SU-DHL-6 (cell line): Measurements from ENCODE around the gene SEMA5A.

Experiments
- H2AFZ ChIP-seq: fragments of 200-600 bp; sonication (generic); 2 replicates; pipeline ENCODE4 v1.6.1; 2014; ENCODE audit warnings: low read depth, mild to moderate bottlenecking, moderate library complexity, mixed read lengths, antibody characterized with exemption, low read length; ENCODE audit not compliant: severe bottlenecking
- H3F3A ChIP-seq: fragments of 200-600 bp; shearing (Covaris generic); 2 replicates; pipeline ENCODE4 v1.6.0; 2016; ENCODE audit warnings: antibody characterized with exemption, mild to moderate bottlenecking; ENCODE audit not compliant: insufficient read depth
- H3K27ac ChIP-seq: fragments of 200-600 bp; sonication (generic); 2 replicates; pipeline ENCODE4 v1.5.1; 2016; ENCODE audit warnings: low read depth, mild to moderate bottlenecking, low read length, moderate library complexity, mixed read lengths
- H3K27me3 ChIP-seq: fragments of 200-600 bp; sonication (generic), shearing (Covaris generic); 2 replicates; pipeline ENCODE4 v1.6.0; 2014; ENCODE audit warnings: mild to moderate bottlenecking, low read length
- H3K36me3 ChIP-seq: fragments of 200-600 bp; sonication (generic); 2 replicates; pipeline ENCODE4 v1.6.1; 2014; ENCODE audit warnings: mild to moderate bottlenecking, low read length, mixed read lengths
- H3K4me2 ChIP-seq: fragments of 300-600, 200-600 bp; shearing (Covaris generic), sonication (generic); 2 replicates; pipeline ENCODE4 v1.6.0; 2014; ENCODE audit warnings: low read length, low read depth, mild to moderate bottlenecking; ENCODE audit not compliant: poor library complexity, severe bottlenecking
- H3K4me3 ChIP-seq: fragments of 200-600 bp; sonication (generic); 2 replicates; pipeline ENCODE4 v1.5.1; 2014; ENCODE audit warnings: antibody characterized with exemption, low read length, mild to moderate bottlenecking, mixed read lengths; ENCODE audit not compliant: insufficient read depth, poor library complexity, severe bottlenecking
- H3K79me2 ChIP-seq: fragments of 200-600 bp; sonication (generic); 2 replicates; pipeline ENCODE4 v1.6.1; 2014; ENCODE audit warnings: mild to moderate bottlenecking, low read length, moderate library complexity; ENCODE audit not compliant: insufficient read depth
- H3K9ac ChIP-seq: fragments of 200-600 bp; sonication (generic); 2 replicates; pipeline ENCODE4 v1.7.0; 2014; ENCODE audit warnings: mild to moderate bottlenecking, low read length
- H3K9me2 ChIP-seq: fragments of 200-600 bp; sonication (generic); replicated peaks from 2 replicates; pipeline ENCODE4 v1.6.1; 2014; ENCODE audit warnings: low read length; ENCODE audit not compliant: insufficient read depth
- H3K9me3 ChIP-seq: fragments of 200-600 bp; sonication (generic); 2 replicates; pipeline ENCODE4 v1.6.1; 2014; ENCODE audit warnings: low read length, mixed read lengths; ENCODE audit not compliant: insufficient read depth
- H4K20me1 ChIP-seq: fragments of 200-600 bp; sonication (generic); 2 replicates; pipeline ENCODE4 v1.6.1; 2014; ENCODE audit warnings: low read depth, mild to moderate bottlenecking, antibody characterized with exemption, low read length, moderate library complexity, mixed read lengths
- EZH2phosphoT487 ChIP-seq: fragments of 200-600 bp; sonication (generic), shearing (Covaris generic); conservative IDR thresholded peaks from 2 replicates; pipeline ENCODE4 v1.6.1; 2018; ENCODE audit warnings: mild to moderate bottlenecking, antibody characterized with exemption, low read length, moderate library complexity, mixed read lengths
- TF ChIP-seq, protein P1 (sequence below): fragments of 200-600 bp; sonication (generic); IDR thresholded peaks from one replicate; pipeline ENCODE4 v1.5.1; 2017; ENCODE audit warnings: antibody characterized with exemption, mild to moderate bottlenecking, low read length, moderate library complexity; ENCODE audit not compliant: insufficient read depth, poor library complexity, severe bottlenecking

Gene SEMA5A

DNA sequence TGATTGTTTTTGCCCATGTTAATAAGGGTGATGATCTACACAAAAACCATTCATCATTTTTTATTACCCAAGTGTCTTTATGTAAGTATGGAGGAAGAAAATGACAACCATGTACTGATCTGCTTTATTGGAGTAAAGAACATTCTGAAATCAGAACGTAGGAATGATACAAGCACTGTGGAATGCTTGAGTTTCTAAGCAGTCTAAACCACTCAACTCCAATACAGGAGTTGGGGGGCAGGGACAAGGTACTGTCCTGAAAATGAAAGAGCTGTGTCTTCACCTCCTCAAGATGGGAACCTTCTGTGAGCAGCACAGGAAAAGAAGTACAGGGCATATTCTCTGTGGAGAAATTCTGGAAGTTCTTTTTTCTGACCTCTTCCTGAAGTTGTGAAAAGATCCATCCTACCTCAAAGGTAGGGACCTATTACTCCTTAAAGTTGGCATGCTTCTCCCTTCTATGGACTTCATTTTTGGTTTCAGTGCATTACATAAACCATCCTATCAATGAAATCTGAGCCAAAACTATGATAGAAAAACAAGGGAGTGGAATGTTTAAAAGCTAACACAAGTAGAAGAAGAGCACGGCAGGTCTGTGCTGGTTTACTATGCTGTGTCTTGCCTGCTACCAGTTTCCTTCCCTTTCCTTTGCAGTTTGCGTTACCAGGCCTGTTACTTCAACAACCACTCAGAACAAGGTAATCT is 202.6 kb downstream of the SEMA5A start:
- H3K4me2 ChIP-seq: no peak overlapping the region
- no peak for TF ChIP-seq EZH2phosphoT487
- TF ChIP-seq, protein P1, sequence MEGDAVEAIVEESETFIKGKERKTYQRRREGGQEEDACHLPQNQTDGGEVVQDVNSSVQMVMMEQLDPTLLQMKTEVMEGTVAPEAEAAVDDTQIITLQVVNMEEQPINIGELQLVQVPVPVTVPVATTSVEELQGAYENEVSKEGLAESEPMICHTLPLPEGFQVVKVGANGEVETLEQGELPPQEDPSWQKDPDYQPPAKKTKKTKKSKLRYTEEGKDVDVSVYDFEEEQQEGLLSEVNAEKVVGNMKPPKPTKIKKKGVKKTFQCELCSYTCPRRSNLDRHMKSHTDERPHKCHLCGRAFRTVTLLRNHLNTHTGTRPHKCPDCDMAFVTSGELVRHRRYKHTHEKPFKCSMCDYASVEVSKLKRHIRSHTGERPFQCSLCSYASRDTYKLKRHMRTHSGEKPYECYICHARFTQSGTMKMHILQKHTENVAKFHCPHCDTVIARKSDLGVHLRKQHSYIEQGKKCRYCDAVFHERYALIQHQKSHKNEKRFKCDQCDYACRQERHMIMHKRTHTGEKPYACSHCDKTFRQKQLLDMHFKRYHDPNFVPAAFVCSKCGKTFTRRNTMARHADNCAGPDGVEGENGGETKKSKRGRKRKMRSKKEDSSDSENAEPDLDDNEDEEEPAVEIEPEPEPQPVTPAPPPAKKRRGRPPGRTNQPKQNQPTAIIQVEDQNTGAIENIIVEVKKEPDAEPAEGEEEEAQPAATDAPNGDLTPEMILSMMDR: no peak
- no peaks in the 10 kb centered on the region for H3K36me3 ChIP-seq
- H3F3A ChIP-seq: no peaks in the 10 kb centered on the region
- no peaks in the 10 kb centered on the region for H3K9me2 ChIP-seq
- no peaks in the 10 kb centered on the region for H4K20me1 ChIP-seq
- no peaks in the 10 kb centered on the region for H3K9me3 ChIP-seq
- H2AFZ ChIP-seq: no peak overlapping the region
- no peak overlapping the region for H3K9ac ChIP-seq
- H3K27ac ChIP-seq: no peak overlapping the region
- no peaks in the 10 kb centered on the region for H3K27me3 ChIP-seq
- no peaks in the 10 kb centered on the region for H3K79me2 ChIP-seq
- no peak overlapping the region for H3K4me3 ChIP-seq

DNA sequence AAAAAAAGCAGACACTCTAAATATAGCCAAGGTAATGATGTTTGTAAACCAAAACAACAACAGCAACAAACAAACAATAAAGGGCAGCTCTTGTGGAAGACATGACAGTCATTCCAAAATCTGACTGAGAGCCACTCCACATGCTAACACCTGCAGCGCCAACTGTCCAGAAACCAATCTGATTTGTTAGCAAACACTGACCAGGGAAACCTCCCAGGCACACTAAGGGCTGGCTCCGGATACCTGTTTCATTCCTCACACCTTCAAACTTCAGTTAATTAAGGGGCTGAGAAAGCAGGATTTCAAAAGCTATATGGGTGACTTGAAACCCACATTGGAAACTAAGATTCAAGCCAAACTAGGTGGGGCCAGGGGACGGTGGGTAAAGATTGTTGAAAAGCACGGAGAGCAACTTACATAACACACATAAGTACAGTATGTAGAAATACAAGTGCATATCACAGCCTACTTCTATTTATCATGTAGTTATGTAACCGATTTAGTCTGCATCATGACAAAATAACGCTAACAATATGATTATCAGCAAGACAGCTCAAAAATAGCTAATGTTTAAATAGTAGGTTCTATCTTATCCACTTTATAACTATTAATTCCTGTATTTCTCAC is 203.6 kb downstream of the SEMA5A start:
- Histone ChIP-seq H3F3A (no peaks in the 10 kb centered on the region), H3K4me2 (no peak overlapping the region), H3K27me3 (no peaks in the 10 kb centered on the region), H3K79me2 (no peaks in the 10 kb centered on the region), H3K4me3 (no peak overlapping the region), H4K20me1 (no peaks in the 10 kb centered on the region), H3K27ac (no peak overlapping the region), H3K36me3 (no peaks in the 10 kb centered on the region), H3K9me3 (no peaks in the 10 kb centered on the region), H2AFZ (no peak overlapping the region), H3K9me2 (no peaks in the 10 kb centered on the region), H3K9ac (no peak overlapping the region)
- TF ChIP-seq, protein P1: no peak
- TF ChIP-seq EZH2phosphoT487: no peak

DNA sequence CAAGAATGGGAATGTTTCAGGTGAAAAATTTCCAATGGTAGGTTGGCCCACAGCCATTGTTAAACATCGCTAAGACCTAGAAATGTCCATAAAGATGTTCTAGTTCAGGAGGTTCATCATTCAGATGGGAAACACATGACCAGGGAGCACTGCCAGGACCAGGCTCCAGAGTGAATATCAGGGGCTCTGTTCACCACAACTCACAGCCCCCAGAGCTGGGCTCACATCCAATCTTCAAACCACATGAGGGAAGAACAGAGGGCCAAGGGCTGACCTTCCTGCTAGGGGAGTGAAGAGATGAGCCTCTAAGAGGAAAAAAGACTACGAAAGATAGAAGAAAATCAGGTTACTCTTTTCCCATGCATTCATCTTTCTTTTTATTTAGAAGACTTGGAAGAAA is 205.8 kb downstream of the SEMA5A start:
- no peak overlapping the region for H3K27ac ChIP-seq
- no peaks in the 10 kb centered on the region for H3K27me3 ChIP-seq
- no peaks in the 10 kb centered on the region for H3K36me3 ChIP-seq
- H3F3A ChIP-seq: no peaks in the 10 kb centered on the region
- no peaks in the 10 kb centered on the region for H4K20me1 ChIP-seq
- no peaks in the 10 kb centered on the region for H3K79me2 ChIP-seq
- H3K9me2 ChIP-seq: no peaks in the 10 kb centered on the region
- no peak overlapping the region for H3K4me2 ChIP-seq
- H3K9me3 ChIP-seq: no peaks in the 10 kb centered on the region
- H3K9ac ChIP-seq: no peak overlapping the region
- TF ChIP-seq, protein P1: no peak
- no peak for TF ChIP-seq EZH2phosphoT487
- no peak overlapping the region for H3K4me3 ChIP-seq
- no peak overlapping the region for H2AFZ ChIP-seq
